HG03469 (cell line): ENCODE measurements around the gene PRICKLE3.

Experiments used
- ATAC-seq: cut with Tn5 transposase; IDR thresholded peaks from one replicate; pipeline ENCODE4 v1.9.1; 2021; ENCODE audit warnings: mild to moderate bottlenecking, moderate library complexity, moderate number of reproducible peaks; ENCODE audit not compliant: unreplicated experiment

PRICKLE3 gene, protein sequence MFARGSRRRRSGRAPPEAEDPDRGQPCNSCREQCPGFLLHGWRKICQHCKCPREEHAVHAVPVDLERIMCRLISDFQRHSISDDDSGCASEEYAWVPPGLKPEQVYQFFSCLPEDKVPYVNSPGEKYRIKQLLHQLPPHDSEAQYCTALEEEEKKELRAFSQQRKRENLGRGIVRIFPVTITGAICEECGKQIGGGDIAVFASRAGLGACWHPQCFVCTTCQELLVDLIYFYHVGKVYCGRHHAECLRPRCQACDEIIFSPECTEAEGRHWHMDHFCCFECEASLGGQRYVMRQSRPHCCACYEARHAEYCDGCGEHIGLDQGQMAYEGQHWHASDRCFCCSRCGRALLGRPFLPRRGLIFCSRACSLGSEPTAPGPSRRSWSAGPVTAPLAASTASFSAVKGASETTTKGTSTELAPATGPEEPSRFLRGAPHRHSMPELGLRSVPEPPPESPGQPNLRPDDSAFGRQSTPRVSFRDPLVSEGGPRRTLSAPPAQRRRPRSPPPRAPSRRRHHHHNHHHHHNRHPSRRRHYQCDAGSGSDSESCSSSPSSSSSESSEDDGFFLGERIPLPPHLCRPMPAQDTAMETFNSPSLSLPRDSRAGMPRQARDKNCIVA

DNA sequence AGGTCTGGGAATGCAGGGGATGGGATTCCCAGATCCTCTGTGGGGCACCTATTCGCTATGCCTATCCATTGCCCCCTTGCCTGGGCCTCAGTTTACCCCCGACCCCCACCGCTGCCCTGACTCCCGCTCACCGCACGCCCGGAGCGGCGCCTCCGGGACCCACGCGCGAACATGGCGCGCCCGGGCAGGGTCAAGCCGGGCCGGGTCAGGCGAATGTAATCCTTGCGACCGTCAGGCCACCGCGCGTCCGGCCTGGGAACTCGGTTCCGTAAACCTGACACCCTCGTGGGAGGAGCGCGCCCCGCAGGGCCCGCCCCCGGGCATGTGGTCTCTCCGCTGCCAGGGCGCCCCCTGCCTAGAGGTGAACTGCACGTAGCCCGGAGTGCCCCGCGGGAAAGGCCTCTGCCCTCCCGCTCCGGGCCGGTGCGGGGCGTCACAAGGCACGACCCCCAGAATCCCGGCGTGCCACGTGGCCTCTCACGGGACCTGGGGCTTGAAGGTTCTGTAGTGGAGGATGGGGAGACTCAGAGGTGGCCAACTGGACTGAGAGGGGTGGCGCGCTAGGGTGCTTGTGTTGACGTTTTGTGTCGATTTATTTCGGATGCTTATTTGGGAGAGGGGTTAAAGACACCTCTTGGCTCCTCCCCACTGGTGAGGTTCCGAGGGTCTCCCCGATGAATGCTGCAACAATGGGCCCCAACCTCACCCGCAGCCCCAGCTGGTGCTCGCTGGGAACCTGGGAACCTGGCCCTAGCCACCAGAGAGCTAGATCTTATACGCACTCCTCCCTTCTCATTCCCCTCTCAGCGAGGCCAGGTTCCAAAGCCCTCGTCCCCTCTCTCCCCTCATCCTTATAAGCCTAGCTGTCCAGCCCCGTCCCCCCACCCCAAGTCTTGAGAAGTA is at the start of gene PRICKLE3:
Gene PRICKLE3, minus strand, starts transcription at position 249 of the 903 bp plus-strand sequence. Its CDS starts 76 bp downstream, at position 173.
- ATAC-seq = peak; percentile 27

DNA sequence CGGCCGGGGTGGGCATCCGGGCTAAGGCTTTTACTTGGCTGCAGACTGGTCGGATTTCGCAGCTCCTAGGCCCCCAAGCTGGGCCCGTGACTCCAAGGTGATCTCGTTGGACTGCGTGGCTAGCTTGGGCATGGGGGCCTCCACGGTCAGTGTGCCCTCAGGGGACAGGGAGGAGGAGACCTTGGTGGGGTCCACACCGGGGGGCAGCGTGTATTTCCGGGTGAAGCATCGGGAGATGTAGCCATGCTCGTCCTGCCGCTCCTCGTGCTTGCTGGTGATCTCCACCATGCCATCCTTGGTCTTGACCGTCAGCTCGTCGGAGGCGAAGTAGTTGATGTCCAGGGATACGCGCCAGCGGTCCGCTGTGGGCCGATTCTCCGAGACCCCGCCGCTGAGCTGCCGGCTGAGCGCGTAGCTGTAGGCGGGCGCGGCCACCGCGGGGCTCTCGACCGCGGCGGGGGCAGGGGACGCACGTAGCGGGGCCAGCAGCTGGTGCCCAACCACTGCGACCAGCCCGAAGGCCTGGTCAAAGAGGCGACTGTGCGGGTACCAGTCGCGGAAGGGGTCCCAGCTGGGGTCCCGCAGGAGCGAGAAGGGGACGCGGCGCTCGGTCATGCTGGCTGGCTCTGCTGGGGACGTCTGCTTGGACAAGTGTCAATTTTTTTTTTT is 47.8 kb upstream of the PRICKLE3 start:
- no peak for ATAC-seq

DNA sequence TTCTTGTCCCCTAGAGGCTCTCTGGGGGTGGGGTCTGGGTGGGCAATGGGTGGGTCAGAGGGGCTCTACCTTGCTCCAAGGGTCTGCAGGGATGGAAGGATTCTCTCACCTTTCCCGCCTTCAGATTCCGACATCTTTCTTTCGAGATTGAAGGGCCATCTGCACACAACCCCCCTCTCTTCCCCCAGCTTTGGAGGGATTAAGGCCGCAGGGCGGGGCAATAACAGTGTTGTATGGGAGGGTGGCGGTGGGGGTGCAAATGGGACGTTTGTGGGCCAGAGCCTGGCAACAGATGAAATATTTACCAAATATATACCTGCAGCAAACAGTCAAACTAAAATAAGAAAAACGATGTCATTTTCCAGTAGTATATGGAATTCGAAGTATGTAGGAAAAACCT is 47.0 kb upstream of the PRICKLE3 start, which contains the start of gene CACNA1F:
Gene CACNA1F, minus strand, starts transcription at position 165 of the 400 bp plus-strand sequence. Its CDS starts 31 bp downstream, at position 134.
- ATAC-seq = no peak

DNA sequence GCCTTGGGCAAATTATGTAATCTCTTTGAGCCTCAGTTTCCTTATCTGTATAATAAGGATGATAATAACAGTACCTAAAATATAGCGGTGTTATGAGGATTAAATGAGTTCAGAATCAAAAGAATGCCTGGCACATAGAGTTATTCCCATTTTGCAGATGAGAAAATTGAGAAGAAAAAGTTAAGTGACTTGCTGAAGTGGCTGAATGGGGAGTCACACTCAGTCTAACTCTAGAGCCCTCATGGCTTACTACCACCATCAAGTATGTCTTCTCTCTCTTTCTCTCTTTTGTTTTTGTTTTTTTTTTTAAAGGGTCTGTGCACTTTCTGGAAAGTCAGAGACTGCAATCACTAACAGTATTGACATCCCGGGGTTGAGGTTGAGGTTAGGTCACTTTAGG is 46.4 kb upstream of the PRICKLE3 start:
- ATAC-seq = no peak

DNA sequence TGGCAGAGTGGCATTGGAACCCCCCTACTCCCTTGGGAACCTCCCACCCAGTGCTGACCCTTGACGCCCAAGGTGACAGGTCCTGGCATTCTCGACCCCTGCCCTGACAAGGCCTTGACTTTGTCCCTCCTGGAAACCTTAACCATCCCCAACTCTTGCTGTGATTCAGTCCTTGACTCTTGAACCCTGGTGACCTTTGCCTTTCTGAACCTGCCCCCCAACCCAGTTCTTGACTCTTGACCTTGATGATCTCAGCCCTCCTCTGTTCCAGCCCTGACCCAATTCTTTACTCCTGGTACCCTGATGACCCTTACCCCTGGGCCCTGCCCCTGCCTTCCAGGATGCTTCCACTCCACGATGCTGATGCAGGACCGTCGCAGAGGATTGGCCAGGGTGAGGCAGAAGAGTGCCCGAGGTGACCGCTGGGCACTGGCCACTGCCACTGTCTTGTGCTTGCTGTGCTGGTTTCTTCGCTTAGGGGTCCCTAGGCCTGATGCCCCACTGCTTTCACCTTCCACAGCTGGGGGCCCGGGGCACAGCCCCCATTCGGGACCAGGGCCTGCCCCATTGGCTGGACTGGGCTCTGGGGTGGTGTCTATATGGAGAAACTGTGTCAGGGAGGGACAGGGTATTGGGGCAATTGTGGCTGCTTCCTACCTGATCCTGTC is 45.3 kb upstream of the PRICKLE3 start:
- no peak for ATAC-seq

DNA sequence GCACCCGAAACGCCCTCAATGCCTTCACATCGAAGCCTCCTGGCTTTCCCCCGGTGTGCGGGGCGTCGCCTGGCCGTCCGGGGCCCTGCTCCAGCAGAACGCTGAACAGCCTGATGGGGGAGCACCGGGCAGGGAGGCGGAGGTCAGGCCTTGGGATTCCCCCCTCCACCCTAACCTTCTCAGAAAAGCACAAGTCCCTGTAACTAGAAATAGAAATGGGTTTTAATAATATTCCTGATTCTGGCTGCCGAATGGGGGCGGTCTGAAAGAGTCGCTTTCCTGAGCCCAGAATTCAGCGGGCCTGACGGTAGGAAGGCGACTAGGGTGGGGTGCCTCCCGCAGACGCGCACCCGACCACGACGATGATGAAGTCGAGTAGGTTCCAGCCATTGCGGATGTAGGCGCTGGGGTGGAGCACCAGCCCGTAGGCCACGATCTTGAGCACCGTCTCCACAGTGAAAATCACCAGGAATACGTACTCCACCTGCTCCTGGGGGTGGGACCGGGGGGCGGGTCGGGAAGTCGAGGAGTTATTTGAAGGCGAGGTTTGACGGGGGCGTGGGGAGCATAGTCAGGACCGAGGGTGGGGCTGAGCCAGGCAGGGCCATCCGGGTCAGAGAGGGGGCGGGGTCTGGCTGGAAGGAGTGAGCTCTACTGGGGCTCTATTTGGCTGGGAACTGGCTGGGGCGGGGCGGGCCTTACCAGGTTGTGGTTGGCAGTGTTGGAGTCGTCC is 44.5 kb upstream of the PRICKLE3 start:
- no peak for ATAC-seq

DNA sequence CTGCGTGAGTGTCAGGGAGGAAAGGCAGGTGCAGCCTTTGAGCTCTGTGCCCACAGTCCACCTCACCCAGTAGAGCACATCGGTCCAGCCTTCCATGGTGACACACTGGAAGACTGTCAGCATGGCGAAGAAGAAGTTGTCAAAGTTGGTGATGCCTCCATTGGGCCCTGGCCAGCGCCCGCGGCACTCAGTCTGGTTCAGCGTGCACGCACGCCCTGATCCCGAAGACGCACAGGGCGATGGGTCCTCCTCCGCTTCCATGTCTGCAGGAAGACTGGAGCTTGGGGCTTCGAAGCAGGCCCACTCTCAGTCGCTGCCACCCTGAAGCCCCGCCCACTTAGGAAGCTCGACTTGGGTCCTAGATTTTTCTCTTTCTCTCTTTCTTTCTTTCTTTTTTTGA is 42.0 kb upstream of the PRICKLE3 start:
- ATAC-seq = no peak

DNA sequence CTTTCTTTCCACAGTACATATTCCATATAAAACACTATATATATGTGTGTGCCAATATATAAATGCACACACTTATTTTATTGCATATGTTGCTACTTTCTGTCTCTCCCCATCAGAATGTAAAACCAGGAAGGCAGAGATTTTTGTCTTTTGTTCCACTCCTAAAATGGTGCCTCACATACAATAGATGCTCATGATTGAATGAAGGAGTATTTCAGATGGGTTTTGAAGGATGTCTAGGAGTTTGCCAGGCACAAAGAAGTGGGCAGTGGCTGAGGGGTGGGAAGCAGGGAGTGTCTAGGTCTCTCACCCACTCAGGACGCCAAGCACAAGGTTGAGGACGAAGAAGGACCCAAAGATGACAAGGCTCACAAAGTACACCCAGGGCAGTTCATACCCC is 41.6 kb upstream of the PRICKLE3 start:
- no peak for ATAC-seq

DNA sequence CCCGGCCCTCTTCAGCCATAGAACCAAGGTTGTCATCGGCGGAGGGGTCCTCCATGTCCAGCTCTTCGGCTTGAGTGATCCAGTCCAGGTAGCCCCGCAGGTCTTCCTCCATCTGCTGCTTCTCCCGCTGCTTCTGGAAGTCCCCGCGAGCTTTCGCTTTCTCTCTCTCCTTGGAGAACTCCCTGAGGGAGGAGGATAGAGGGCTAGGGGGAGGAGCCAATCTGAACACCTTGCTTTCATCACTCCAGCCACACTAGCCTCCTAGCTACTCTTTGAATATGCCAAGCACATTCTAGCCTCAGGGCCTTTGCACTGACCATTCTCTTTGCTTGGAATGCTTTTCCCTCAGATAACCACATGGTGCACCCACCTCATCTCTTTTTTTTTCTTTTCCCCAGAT is 40.8 kb upstream of the PRICKLE3 start:
- ATAC-seq = no peak

DNA sequence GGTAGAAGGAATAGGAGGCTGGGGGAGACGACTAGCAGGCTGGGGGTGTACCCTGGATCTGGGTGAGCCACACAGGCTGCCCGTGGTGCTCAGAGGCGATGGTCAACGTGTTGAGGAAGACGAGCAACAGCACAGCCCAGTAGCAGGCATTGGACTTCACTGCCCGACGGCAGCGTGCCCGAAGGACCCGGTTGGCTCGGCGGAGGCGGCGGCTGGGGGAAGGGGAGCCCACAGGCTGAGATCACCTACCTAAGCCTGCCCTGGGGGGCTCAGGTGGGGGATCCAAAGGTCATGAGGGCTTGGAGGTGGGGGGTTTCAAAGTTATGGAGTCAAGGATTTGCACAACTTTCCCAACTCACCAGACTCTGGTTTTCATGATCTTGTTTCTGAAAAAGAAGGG is 39.7 kb upstream of the PRICKLE3 start:
- no peak for ATAC-seq

DNA sequence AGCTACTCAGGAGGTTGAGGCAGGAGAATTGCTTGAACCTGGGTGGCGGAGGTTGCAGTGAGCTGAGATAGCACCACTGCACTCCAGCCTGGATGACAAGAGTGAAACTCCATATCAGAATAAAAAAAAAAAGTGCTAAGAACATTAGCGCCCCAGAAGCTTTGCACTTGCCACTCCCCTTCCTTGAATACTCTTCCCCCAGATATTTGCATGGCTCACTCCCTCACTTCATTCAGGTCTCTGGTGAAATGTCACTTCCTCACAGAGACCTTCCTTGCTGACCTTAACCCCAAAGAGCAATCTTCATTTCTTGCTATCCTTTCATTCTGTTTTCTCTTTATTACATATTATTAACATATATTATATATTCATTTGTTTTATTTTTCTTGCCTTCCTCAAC is 35.7 kb upstream of the PRICKLE3 start:
- ATAC-seq = no peak

DNA sequence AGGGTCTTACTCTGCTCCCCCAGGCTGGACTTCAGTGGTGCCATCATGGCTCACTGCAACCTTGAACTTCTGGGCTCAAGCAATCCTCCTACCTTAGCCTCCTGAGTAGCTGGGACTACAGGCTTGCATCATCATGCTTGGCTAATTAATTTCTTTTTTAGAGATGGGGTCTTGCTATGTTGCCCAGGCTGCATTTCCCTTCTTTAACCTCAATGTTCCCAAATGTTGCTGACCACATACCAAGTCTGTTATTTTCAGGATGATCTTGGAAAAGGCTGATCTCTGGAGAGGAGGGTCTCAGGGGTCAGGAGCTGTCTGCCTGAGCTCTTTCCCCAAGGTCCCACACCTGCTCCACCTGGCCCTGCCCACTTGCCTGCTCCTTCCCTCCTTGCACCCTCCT is 33.9 kb upstream of the PRICKLE3 start:
- ATAC-seq = no peak

DNA sequence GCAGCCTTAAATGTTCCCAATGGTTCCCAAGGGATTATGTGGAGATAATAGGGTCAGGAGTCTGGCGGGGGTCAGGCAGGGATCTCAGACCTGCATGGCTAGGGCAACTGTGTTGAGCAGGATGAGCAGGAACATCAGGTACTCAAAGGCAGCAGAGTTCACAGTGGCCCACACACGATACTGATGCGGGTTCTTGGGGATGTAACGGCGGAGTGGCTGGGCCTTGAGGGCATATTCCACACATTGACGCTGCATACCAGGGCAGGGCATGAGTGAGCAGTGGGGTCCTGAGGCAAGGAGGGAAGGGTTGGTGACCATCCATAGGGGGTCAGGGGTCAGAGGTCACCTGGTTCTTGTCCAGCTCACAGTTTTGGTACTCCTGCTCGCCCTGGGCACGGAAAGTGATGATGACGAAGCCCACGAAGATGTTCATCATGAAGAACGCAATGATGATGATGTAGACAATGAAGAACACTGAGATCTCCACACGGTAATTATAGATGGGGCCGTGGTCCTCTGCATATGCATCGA is 28.9 kb upstream of the PRICKLE3 start:
- no peak for ATAC-seq

DNA sequence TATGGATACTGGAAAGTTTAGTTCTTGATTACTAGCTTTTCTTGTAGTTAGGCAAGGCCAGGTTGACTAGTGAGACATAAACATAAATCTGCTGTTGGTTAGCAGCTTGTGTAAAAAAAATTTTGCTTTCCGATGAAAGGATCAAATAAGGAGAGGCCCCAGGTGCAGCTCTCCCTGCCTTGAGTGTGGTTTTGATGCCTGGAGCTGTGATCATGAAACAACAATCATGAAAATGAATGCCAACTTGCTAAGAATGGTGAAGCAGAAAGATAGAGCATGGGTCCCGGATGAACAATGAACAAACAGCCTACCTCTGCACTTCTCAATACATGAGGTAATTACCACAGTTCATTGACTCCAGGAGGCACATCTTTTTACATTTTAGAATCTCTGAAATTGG is 28.2 kb upstream of the PRICKLE3 start:
- no peak for ATAC-seq

DNA sequence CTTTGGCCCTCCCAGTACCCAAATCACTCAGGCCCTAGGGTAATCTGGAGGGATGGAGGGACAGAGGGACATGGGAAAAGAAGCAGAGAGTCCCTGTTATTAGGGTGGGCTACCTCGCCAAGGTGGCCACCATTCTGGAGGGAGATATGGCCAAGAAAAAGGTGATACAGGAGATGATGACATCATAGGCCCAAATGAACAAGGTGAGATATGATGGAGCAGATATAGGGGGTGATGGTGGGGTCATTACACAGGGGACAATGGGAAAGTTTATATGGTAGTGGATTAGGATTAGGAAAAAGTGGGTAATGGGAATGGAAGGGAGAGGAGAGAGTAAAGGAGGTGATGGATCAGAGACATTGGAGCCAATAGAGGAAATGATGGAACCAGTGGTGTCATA is 26.7 kb upstream of the PRICKLE3 start:
- ATAC-seq = no peak

DNA sequence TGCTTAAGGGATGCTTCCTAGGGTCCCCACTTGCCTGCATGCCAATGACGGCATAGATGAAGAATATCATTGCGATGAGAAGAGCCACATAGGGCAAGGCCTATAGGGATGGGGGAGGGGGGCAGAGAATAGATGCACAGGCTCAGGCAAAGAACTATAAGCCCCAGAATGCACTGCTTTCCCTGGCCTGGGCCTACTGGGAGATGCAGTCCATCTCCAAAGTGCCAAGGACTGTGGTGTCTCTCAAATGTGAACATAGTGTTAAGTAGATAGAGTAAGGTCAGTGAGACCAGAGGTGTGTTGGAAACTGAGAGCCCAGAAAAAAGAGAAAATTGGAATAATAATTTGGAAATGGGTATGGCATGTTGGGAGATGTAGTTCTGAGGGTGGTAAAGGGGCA is 26.0 kb upstream of the PRICKLE3 start:
- ATAC-seq = no peak

DNA sequence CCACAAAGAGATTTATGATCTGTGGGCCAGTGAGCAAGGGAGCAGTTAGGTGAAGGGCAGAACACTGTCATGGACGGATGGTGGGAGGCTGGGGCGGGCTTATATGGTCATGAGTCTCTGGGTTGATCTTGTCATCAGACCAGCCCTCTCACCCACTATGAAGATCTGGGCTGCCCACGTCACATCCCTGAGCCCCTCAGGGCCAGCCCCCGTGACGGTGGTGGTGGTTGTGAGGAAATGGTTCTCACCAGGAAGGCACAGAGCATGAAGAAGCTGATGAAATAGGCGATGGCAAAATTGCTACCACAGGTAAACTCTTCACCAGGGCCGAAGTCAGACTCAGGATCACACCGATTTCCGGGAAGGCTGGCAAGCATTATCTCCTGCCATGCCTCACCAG is 24.9 kb upstream of the PRICKLE3 start:
- ATAC-seq = no peak

DNA sequence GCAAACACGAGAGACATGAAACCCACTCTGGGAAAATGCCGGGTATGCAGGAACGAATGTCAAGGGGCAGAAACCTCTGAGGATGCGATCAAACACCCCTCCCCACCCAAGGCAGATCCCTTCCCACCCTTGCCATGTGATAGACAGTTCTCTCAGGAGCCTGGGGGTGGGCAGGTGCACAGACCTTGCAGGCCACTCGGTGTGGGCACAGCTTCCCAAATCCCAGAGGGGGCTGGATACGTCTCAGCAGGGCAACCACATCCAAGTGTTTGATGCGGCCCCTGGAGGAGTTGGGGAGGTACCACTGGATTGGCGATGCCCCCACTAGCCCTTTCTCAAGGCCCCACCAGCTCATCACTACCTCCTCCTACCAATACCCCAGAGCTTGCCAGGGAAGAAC is 24.2 kb upstream of the PRICKLE3 start:
- ATAC-seq = no peak
